CD14-positive monocyte (primary cell): ENCODE data around the gene IGFBP2. TPM values are rescaled to one million over a fixed set of nuclear protein-coding genes. Genes with fewer than 3 reads are reported as not detected.
A peak's percentile ranks its signal among the peaks of the same experiment; 100 is the strongest.

Experiments
- DNase-seq, 3 donors: peaks; one replicate each; pipeline ENCODE4 v3.0.0-alpha.2; 2011 to 2022
- H2AFZ ChIP-seq: 2 replicates; pipeline ENCODE4 v1.6.0; 2012; ENCODE audit warnings: mild to moderate bottlenecking, low read depth, low read length, inconsistent platforms; ENCODE audit not compliant: insufficient read depth, poor library complexity, severe bottlenecking
- H3K27ac ChIP-seq, 2 donors: 1 replicate in 1 of 2; 2 replicates in 1 of 2; pipeline ENCODE4 v1.5.1; 2012 to 2013; ENCODE audit warnings: low read length in 2 of 2, control low read depth in 1 of 2, inconsistent platforms in 1 of 2, low read depth in 1 of 2, mild to moderate bottlenecking in 1 of 2
- H3K27me3 ChIP-seq, 2 donors: one replicate each; pipeline versions ENCODE4 v1.6.0 to v1.6.1; 2011 to 2013; ENCODE audit warnings: low read length in 2 of 2; ENCODE audit not compliant: control insufficient read depth in 2 of 2, insufficient read depth in 2 of 2
- H3K36me3 ChIP-seq, 2 donors: replicated peaks in 1 of 2; 1 replicate in 1 of 2; 2 replicates in 1 of 2; pipeline versions ENCODE4 v1.5.1 to v1.6.1; 2012 to 2013; ENCODE audit warnings: low read length in 2 of 2, control low read depth in 1 of 2, inconsistent platforms in 1 of 2, mild to moderate bottlenecking in 1 of 2; ENCODE audit not compliant: insufficient read depth in 2 of 2, control insufficient read depth in 1 of 2
- H3K4me1 ChIP-seq, 2 donors: 1 replicate in 1 of 2; 2 replicates in 1 of 2; pipeline versions ENCODE4 v1.5.1 to v1.6.1; 2012 to 2013; ENCODE audit warnings: low read length in 2 of 2, control low read depth in 1 of 2, inconsistent platforms in 1 of 2, mild to moderate bottlenecking in 1 of 2, moderate library complexity in 1 of 2; ENCODE audit not compliant: insufficient read depth in 2 of 2, control insufficient read depth in 1 of 2
- H3K4me2 ChIP-seq: replicated peaks from 2 replicates; pipeline ENCODE3; 2012; ENCODE audit warnings: low read length, moderate library complexity, mild to moderate bottlenecking; ENCODE audit not compliant: poor library complexity, severe bottlenecking; ENCODE audit errors: extremely low read depth
- H3K4me3 ChIP-seq, 3 experiments: fragments of 200-600 bp in 1 of 3; sonication (generic) in 1 of 3; replicated peaks in 1 of 3; 1 replicate in 2 of 3; 2 replicates in 1 of 3; pipeline ENCODE4 v1.5.1; 2011 to 2013; ENCODE audit warnings: low read length in 3 of 3, mild to moderate bottlenecking in 3 of 3, control low read depth in 2 of 3, low read depth in 2 of 3, inconsistent platforms in 1 of 3, moderate library complexity in 1 of 3
- H3K79me2 ChIP-seq: 2 replicates; pipeline ENCODE4 v1.6.0; 2012; ENCODE audit warnings: mild to moderate bottlenecking, control low read depth, inconsistent platforms, low read length, moderate library complexity; ENCODE audit not compliant: insufficient read depth
- H3K9ac ChIP-seq: 2 replicates; pipeline ENCODE4 v1.6.0; 2017; ENCODE audit warnings: low read length, mild to moderate bottlenecking; ENCODE audit not compliant: insufficient read depth, poor library complexity, severe bottlenecking
- H3K9me3 ChIP-seq, 2 donors: replicated peaks in 1 of 2; 1 replicate in 1 of 2; 2 replicates in 1 of 2; pipeline versions ENCODE4 v1.5.1 to v1.6.1; 2012 to 2013; ENCODE audit warnings: low read length in 2 of 2, control low read depth in 1 of 2; ENCODE audit not compliant: control insufficient read depth in 1 of 2, insufficient read depth in 1 of 2
- H4K20me1 ChIP-seq: 2 replicates; pipeline ENCODE4 v1.6.0; 2012; ENCODE audit warnings: mild to moderate bottlenecking, low read length, control low read depth, moderate library complexity; ENCODE audit not compliant: insufficient read depth
- H3K27ac Mint-ChIP-seq, 7 donors: one replicate each; pipeline ENCODE4 v1.8.0; 2020; ENCODE audit warnings: mild to moderate bottlenecking in 7 of 7, mixed read lengths in 7 of 7, moderate library complexity in 6 of 7, inconsistent platforms in 2 of 7
- H3K27me3 Mint-ChIP-seq, 3 donors: one replicate each; pipeline ENCODE4 v1.8.0; 2021 to 2022; ENCODE audit warnings: low read depth in 3 of 3, mild to moderate bottlenecking in 3 of 3, mixed read lengths in 3 of 3, moderate library complexity in 3 of 3, inconsistent platforms in 1 of 3
- H3K36me3 Mint-ChIP-seq, 2 donors: one replicate each; pipeline ENCODE4 v1.8.0; 2020; ENCODE audit warnings: mixed read lengths in 2 of 2, inconsistent platforms in 1 of 2, mild to moderate bottlenecking in 1 of 2
- H3K4me1 Mint-ChIP-seq: one replicate; pipeline ENCODE4 v1.8.0; 2020; ENCODE audit warnings: mild to moderate bottlenecking, mixed read lengths
- H3K4me3 Mint-ChIP-seq, 2 donors: one replicate each; pipeline ENCODE4 v1.8.0; 2020; ENCODE audit warnings: mild to moderate bottlenecking in 2 of 2, mixed read lengths in 2 of 2, moderate library complexity in 1 of 2
- H3K9me3 Mint-ChIP-seq, 7 donors: one replicate each; pipeline ENCODE4 v1.8.0; 2020 to 2022; ENCODE audit warnings: mixed read lengths in 7 of 7, mild to moderate bottlenecking in 6 of 7, moderate library complexity in 6 of 7, inconsistent platforms in 2 of 7
- CTCF ChIP-seq: fragments of 200-600 bp; IDR thresholded peaks from one replicate; pipeline ENCODE4 v1.8.0; 2022; ENCODE audit warnings: antibody characterized with exemption, mild to moderate bottlenecking
- WGBS: methylation state at CpG from one replicate; pipeline ENCODE4 v1.1.5; 2013; ENCODE audit warnings: missing lambda C conversion rate; ENCODE audit not compliant: insufficient coverage; 5-methylcytosine and 5-hydroxymethylcytosine counted together
- intact Hi-C, 2 donors: fragments of 100-400 bp; cut with micrococcal nuclease; formaldehyde crosslinking; loops; one replicate each; pipeline versions ENCODE4 v1.15.0 to v1.15.1; 2023
- polyA plus RNA-seq, 3 donors: library from polyadenylated mRNA; depleted of rRNA in 1 of 3; unstranded in 2 of 3; stranded (reverse) in 1 of 3; fragments of 300-500 nt in 2 of 3; fragments of >200 nt in 1 of 3; fragmentation: Illumina TruSeq in 2 of 3; gene quantifications; 1 replicate in 2 of 3; 2 replicates in 1 of 3; pipeline ENCODE4 v1.2.3, GENCODE V29; 2012 to 2021

Gene IGFBP2
- polyA plus RNA-seq, 3 donors: 1.6 TPM; not detected in 2

- 0% methylated on average over 1 of the region's 7 CpGs for WGBS
- peaks cover 17 to 24% of the 10 kb centered on the region in 2 donors for H3K4me1 ChIP-seq
- peaks cover 0 to 6% of the 10 kb centered on the region in 2 donors for H3K36me3 Mint-ChIP-seq
- peak overlapping the region in 1 of 2 donors; percentile 63 for H3K4me3 Mint-ChIP-seq
- H3K9me3 Mint-ChIP-seq: peaks cover 0 to 17% (median 6%) of the 10 kb centered on the region in 7 donors
- H3K4me3 ChIP-seq: no peak overlapping the region
- no peak overlapping the region for H3K27ac ChIP-seq
- no peak overlapping the region for H3K27ac Mint-ChIP-seq
- H3K4me2 ChIP-seq: no peak overlapping the region
- H4K20me1 ChIP-seq: no peaks in the 10 kb centered on the region
- peaks cover 26% of the 10 kb centered on the region for H3K4me1 Mint-ChIP-seq
- peaks cover 77 to 86% of the 10 kb centered on the region in 2 donors for H3K27me3 ChIP-seq
- H2AFZ ChIP-seq: no peak overlapping the region
- H3K27me3 Mint-ChIP-seq: peaks cover 0 to 55% (median 0%) of the 10 kb centered on the region in 3 donors
- H3K79me2 ChIP-seq: no peaks in the 10 kb centered on the region
- intact Hi-C loops: no loop called here
- peaks cover 0 to 20% of the 10 kb centered on the region in 2 donors for H3K9me3 ChIP-seq
- no peak for TF ChIP-seq CTCF
- DNase-seq: no peak
- no peak overlapping the region for H3K9ac ChIP-seq
- H3K36me3 ChIP-seq: no peaks in the 10 kb centered on the region
Measured at GRCh38 chr2:216696751-216697560, 63.7 kb downstream of the IGFBP2 start.

- peaks cover 10 to 11% of the 10 kb centered on the region in 2 donors for H3K4me1 ChIP-seq
- H3K27me3 ChIP-seq: peaks cover 66 to 73% of the 10 kb centered on the region in 2 donors
- peaks cover 0 to 20% of the 10 kb centered on the region in 2 donors for H3K9me3 ChIP-seq
- H2AFZ ChIP-seq: no peak overlapping the region
- DNase-seq: no peak
- no peak overlapping the region for H3K4me3 ChIP-seq
- no peaks in the 10 kb centered on the region for H3K36me3 ChIP-seq
- no peaks in the 10 kb centered on the region for H4K20me1 ChIP-seq
- Mint-ChIP-seq H3K4me1 (peaks cover 14% of the 10 kb centered on the region), H3K27me3 (peaks cover 0 to 42% (median 0%) of the 10 kb centered on the region in 3 donors), H3K4me3 (peak overlapping the region in 1 of 2 donors; percentile 1), H3K36me3 (peaks cover 0 to 4% of the 10 kb centered on the region in 2 donors), H3K27ac (no peak overlapping the region), H3K9me3 (peaks cover 0 to 13% (median 2%) of the 10 kb centered on the region in 7 donors)
- WGBS: 24% methylated on average over 2 of the region's 6 CpGs
- no peak for TF ChIP-seq CTCF
- intact Hi-C loops: no loop called here
- H3K79me2 ChIP-seq: no peaks in the 10 kb centered on the region
- no peak overlapping the region for H3K4me2 ChIP-seq
- no peak overlapping the region for H3K27ac ChIP-seq
- no peak overlapping the region for H3K9ac ChIP-seq
Measured at GRCh38 chr2:216698293-216698692, 65.1 kb downstream of the IGFBP2 start.
